ENCODE measurements around the gene APH1B.
"Not testable (repeated sequence)": the region's sequence is repeated elsewhere in the genome, so short reads cannot be mapped to it uniquely, and the experiment has no call there.

The APH1B gene

GRCh38 chr15:63232943-63233342 lies 44.5 kb upstream of the APH1B start:
- peaks cover 73% of the 10 kb centered on the region for H3K4me1 ChIP-seq (ENCODE audit: insufficient read depth, poor library complexity, severe bottlenecking)
- no peaks in the 10 kb centered on the region for H3K27me3 ChIP-seq (ENCODE audit: insufficient read depth, poor library complexity, severe bottlenecking)
- no peaks in the 10 kb centered on the region for H3K9me3 ChIP-seq (ENCODE audit: severe bottlenecking)
- H3K27ac ChIP-seq (ENCODE audit: poor library complexity, severe bottlenecking), result peak overlapping the region; percentile 73
- no peaks in the 10 kb centered on the region for H3K36me3 ChIP-seq (ENCODE audit: low read depth)
- TF ChIP-seq CTCF (IDR thresholded peaks at IDR 0.05; ENCODE audit: poor library complexity, severe bottlenecking), result no peak
- DNase-seq (ENCODE audit: low spot score), result no peak
- no peak overlapping the region for H3K4me3 ChIP-seq (ENCODE audit: severe bottlenecking)
- ATAC-seq (ENCODE audit: low read depth), result no peak

GRCh38 chr15:63233667-63234423 lies 43.6 kb upstream of the APH1B start:
- Histone ChIP-seq H3K4me1 (ENCODE audit: insufficient read depth, poor library complexity, severe bottlenecking) (peaks cover 78% of the 10 kb centered on the region), H3K9me3 (ENCODE audit: severe bottlenecking) (no peaks in the 10 kb centered on the region), H3K27me3 (ENCODE audit: insufficient read depth, poor library complexity, severe bottlenecking) (no peaks in the 10 kb centered on the region), H3K36me3 (ENCODE audit: low read depth) (no peaks in the 10 kb centered on the region), H3K27ac (ENCODE audit: poor library complexity, severe bottlenecking) (peak overlapping the region; percentile 73), H3K4me3 (ENCODE audit: severe bottlenecking) (no peak overlapping the region)
- no peak for TF ChIP-seq CTCF (IDR thresholded peaks at IDR 0.05; ENCODE audit: poor library complexity, severe bottlenecking)
- peak; percentile 68 for ATAC-seq (ENCODE audit: low read depth)
- no peak for DNase-seq (ENCODE audit: low spot score)

- Histone ChIP-seq H3K4me1 (ENCODE audit: insufficient read depth, poor library complexity, severe bottlenecking) (peaks cover 78% of the 10 kb centered on the region), H3K4me3 (ENCODE audit: severe bottlenecking) (no peak overlapping the region), H3K36me3 (ENCODE audit: low read depth) (no peaks in the 10 kb centered on the region), H3K27me3 (ENCODE audit: insufficient read depth, poor library complexity, severe bottlenecking) (no peaks in the 10 kb centered on the region), H3K27ac (ENCODE audit: poor library complexity, severe bottlenecking) (peak overlapping the region; percentile 73), H3K9me3 (ENCODE audit: severe bottlenecking) (no peaks in the 10 kb centered on the region)
- DNase-seq (ENCODE audit: low spot score) (no peak), ATAC-seq (ENCODE audit: low read depth) (peak; percentile 32)
- no peak for TF ChIP-seq CTCF (IDR thresholded peaks at IDR 0.05; ENCODE audit: poor library complexity, severe bottlenecking)
These were observed 42.9 kb upstream of the APH1B start for GRCh38 chr15:63234451-63234870.

GRCh38 chr15:63236272-63236671 lies 41.1 kb upstream of the APH1B start:
- H3K36me3 ChIP-seq (ENCODE audit: low read depth), result no peaks in the 10 kb centered on the region
- H3K9me3 ChIP-seq (ENCODE audit: severe bottlenecking), result no peaks in the 10 kb centered on the region
- H3K27ac ChIP-seq (ENCODE audit: poor library complexity, severe bottlenecking), result peak overlapping the region; percentile 73
- no peaks in the 10 kb centered on the region for H3K27me3 ChIP-seq (ENCODE audit: insufficient read depth, poor library complexity, severe bottlenecking)
- DNase-seq (ENCODE audit: low spot score) (peak; percentile 80), ATAC-seq (ENCODE audit: low read depth) (peak; percentile 52)
- no peak for TF ChIP-seq CTCF (IDR thresholded peaks at IDR 0.05; ENCODE audit: poor library complexity, severe bottlenecking)
- no peak overlapping the region for H3K4me3 ChIP-seq (ENCODE audit: severe bottlenecking)
- peaks cover 76% of the 10 kb centered on the region for H3K4me1 ChIP-seq (ENCODE audit: insufficient read depth, poor library complexity, severe bottlenecking)

- H3K27me3 ChIP-seq (ENCODE audit: insufficient read depth, poor library complexity, severe bottlenecking); DNase-seq (ENCODE audit: low spot score); H3K4me3 ChIP-seq (ENCODE audit: severe bottlenecking); H3K36me3 ChIP-seq (ENCODE audit: low read depth); H3K9me3 ChIP-seq (ENCODE audit: severe bottlenecking); ATAC-seq (ENCODE audit: low read depth): not testable (repeated sequence)
- Histone ChIP-seq H3K4me1 (ENCODE audit: insufficient read depth, poor library complexity, severe bottlenecking) (peaks cover 73% of the 10 kb centered on the region), H3K27ac (ENCODE audit: poor library complexity, severe bottlenecking) (peak overlapping the region; percentile 73)
These were observed 40.3 kb upstream of the APH1B start for GRCh38 chr15:63237086-63237485.
